Osteoblast (primary cell): ENCODE data around the gene ANTXR1. TPM values are rescaled to one million over a fixed set of nuclear protein-coding genes. Genes with fewer than 3 reads are reported as not detected.
A peak's percentile ranks its signal among the peaks of the same experiment; 100 is the strongest.

Experiments used
- DNase-seq: peaks from one replicate; pipeline ENCODE4 v3.0.0; 2011; ENCODE audit warnings: low spot score, mixed read lengths; ENCODE audit not compliant: insufficient read length; ENCODE audit errors: missing footprints
- H2AFZ ChIP-seq: 2 replicates; pipeline ENCODE4 v1.6.0; 2011; ENCODE audit warnings: mild to moderate bottlenecking, low read length
- H3K27ac ChIP-seq: 2 replicates; pipeline ENCODE4 v1.5.1; 2011; ENCODE audit warnings: mild to moderate bottlenecking, low read depth, low read length, moderate library complexity
- H3K27me3 ChIP-seq: 2 replicates; pipeline ENCODE4 v1.6.0; 2012; ENCODE audit warnings: mild to moderate bottlenecking, control low read depth, inconsistent platforms, low read length, moderate library complexity; ENCODE audit not compliant: insufficient read depth
- H3K36me3 ChIP-seq: 2 replicates; pipeline ENCODE4 v1.5.1; 2011; ENCODE audit warnings: mild to moderate bottlenecking, low read length, control low read depth, moderate library complexity; ENCODE audit not compliant: insufficient read depth
- H3K4me1 ChIP-seq: 2 replicates; pipeline ENCODE4 v1.5.1; 2011; ENCODE audit warnings: mild to moderate bottlenecking, low read length, control low read depth, moderate library complexity; ENCODE audit not compliant: insufficient read depth
- H3K4me2 ChIP-seq: 2 replicates; pipeline ENCODE4 v1.6.0; 2011; ENCODE audit warnings: mild to moderate bottlenecking, low read length; ENCODE audit not compliant: insufficient read depth
- H3K4me3 ChIP-seq: fragments of 200-600 bp; sonication (generic); 3 replicates; pipeline ENCODE4 v1.5.1; 2012; ENCODE audit warnings: mild to moderate bottlenecking, low read length, inconsistent platforms; ENCODE audit not compliant: insufficient read depth
- H3K79me2 ChIP-seq: 2 replicates; pipeline ENCODE4 v1.6.0; 2012; ENCODE audit warnings: mild to moderate bottlenecking, low read length, control low read depth, inconsistent platforms; ENCODE audit not compliant: insufficient read depth
- H3K9me3 ChIP-seq: 2 replicates; pipeline ENCODE4 v1.5.1; 2011; ENCODE audit warnings: low read depth, low read length, control low read depth
- H4K20me1 ChIP-seq: 2 replicates; pipeline ENCODE4 v1.6.0; 2012; ENCODE audit warnings: mild to moderate bottlenecking, low read length, control low read depth; ENCODE audit not compliant: insufficient read depth
- CTCF ChIP-seq: IDR thresholded peaks from 2 replicates; pipeline ENCODE4 v1.5.1; 2011; ENCODE audit warnings: mild to moderate bottlenecking, low read depth, low read length, moderate library complexity; ENCODE audit errors: extremely low read depth
- total RNA-seq: library from RNA; depleted of rRNA; stranded (reverse); fragments of >200 nt; gene quantifications from 2 replicates; pipeline ENCODE4 v1.2.3, GENCODE V29; 2012

The ANTXR1 gene
- total RNA-seq, 1 donor: 123 TPM

DNA sequence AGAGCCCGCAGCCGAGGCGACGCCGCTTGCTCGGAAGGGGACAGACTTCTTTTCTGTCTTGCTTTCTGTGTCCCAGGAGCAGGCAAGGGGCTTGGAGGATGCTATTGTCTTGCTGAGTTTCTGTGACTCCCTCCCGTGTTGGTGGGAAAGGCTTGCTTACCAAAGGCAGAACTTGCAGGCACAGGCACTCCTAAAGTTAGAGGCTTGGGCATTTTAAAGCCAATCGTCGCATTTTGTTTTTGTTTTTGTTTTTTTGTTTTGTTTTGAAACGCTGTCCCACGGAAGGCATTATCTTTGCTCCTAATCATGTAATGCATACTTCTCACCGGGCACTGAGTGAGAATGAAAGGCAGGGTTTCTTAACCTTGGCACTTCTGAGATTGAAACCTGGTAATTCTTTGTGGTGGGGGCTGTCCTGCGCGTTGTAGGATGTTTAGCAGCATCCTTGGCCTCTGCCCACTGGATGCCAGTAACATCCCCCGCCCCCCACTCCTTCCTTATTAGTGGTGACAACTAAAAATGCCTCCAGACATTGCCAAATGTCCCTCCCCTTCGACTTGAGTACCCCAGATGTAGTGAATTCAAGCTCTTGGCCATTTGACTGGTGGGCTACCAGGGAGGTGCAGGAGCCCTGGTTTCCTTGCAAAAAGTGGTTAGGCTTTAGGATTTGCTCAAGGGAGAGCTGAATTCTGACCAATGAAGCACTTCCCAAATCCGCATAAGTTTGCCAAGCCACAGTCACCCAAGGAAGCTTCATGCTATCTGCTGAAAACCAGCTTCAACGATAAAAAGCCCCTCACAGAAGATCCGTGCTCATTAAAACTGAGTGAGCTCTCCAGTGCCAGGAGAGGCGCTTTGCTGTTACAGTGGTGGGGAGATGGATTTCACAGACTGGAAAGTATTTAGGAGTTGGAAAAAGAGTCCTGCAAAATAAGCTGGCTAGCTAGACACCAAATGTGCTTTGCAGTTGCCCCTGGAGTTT is 1.2 kb downstream of the ANTXR1 start:
- DNase-seq: peak; percentile 74
- Histone ChIP-seq H3K36me3 (peaks cover 8% of the 10 kb centered on the region), H3K4me2 (peak overlapping the region; percentile 89), H3K4me1 (peaks cover 41% of the 10 kb centered on the region), H4K20me1 (peaks cover 25% of the 10 kb centered on the region), H2AFZ (peak overlapping the region; percentile 80), H3K79me2 (peaks cover 58% of the 10 kb centered on the region), H3K9me3 (no peaks in the 10 kb centered on the region), H3K27ac (peak overlapping the region; percentile 92), H3K4me3 (peak overlapping the region; percentile 92), H3K27me3 (no peaks in the 10 kb centered on the region)
- peak; percentile 25 for TF ChIP-seq CTCF

GRCh38 chr2:69017080-69017479 is 4.1 kb downstream of the ANTXR1 start:
- H3K4me1 ChIP-seq: peaks cover 48% of the 10 kb centered on the region
- no peak for DNase-seq
- peak overlapping the region; percentile 44 for H3K4me3 ChIP-seq
- peaks cover 48% of the 10 kb centered on the region for H4K20me1 ChIP-seq
- TF ChIP-seq CTCF: no peak
- no peaks in the 10 kb centered on the region for H3K9me3 ChIP-seq
- peaks cover 87% of the 10 kb centered on the region for H3K79me2 ChIP-seq
- H3K4me2 ChIP-seq: peak overlapping the region; percentile 89
- H2AFZ ChIP-seq: no peak overlapping the region
- peaks cover 8% of the 10 kb centered on the region for H3K36me3 ChIP-seq
- H3K27ac ChIP-seq: peak overlapping the region; percentile 64
- H3K27me3 ChIP-seq: no peaks in the 10 kb centered on the region

GRCh38 chr2:69017835-69018234 is 4.9 kb downstream of the ANTXR1 start:
- Histone ChIP-seq H4K20me1 (peaks cover 55% of the 10 kb centered on the region), H3K79me2 (peaks cover 95% of the 10 kb centered on the region), H3K36me3 (peaks cover 8% of the 10 kb centered on the region), H3K27me3 (no peaks in the 10 kb centered on the region), H2AFZ (no peak overlapping the region), H3K4me2 (peak overlapping the region; percentile 89), H3K4me3 (no peak overlapping the region), H3K9me3 (no peaks in the 10 kb centered on the region), H3K27ac (peak overlapping the region; percentile 64), H3K4me1 (peaks cover 42% of the 10 kb centered on the region)
- no peak for TF ChIP-seq CTCF
- DNase-seq: no peak

DNA sequence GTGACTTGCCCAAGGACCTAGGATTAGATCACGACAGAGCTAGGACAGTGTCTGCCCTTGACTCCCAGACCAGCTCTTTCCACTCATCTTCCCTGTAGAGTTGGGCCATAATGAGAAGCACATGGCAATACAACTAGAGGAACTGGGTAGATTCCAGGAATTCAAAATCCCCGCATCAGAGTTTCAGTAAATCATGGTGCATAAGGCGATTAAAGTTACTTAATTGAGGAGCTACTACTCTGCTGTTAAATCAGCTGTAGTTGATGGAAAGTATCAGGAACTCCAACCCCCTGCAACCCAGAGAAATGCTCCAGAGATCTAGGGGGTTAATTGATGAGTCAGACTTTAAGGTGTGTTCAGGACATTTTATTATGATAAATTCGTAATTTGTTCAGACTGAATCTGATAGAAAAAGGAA is 5.7 kb downstream of the ANTXR1 start:
- Histone ChIP-seq H3K4me1 (peaks cover 42% of the 10 kb centered on the region), H3K4me3 (no peak overlapping the region), H4K20me1 (peaks cover 62% of the 10 kb centered on the region), H3K9me3 (no peaks in the 10 kb centered on the region), H3K79me2 (peaks cover 100% of the 10 kb centered on the region), H3K27me3 (no peaks in the 10 kb centered on the region), H3K4me2 (no peak overlapping the region), H3K27ac (peak overlapping the region; percentile 64), H2AFZ (no peak overlapping the region), H3K36me3 (peaks cover 8% of the 10 kb centered on the region)
- no peak for DNase-seq
- no peak for TF ChIP-seq CTCF
